HEK293T (cell line): Measurements from ENCODE around the gene NCS1.

Experiments
- ELF4 ChIP-seq: fragments of 450-650 bp; IDR thresholded peaks from 2 replicates; pipeline ENCODE4 v1.6.1; 2017; ENCODE audit warnings: antibody characterized with exemption
- HDGF ChIP-seq: fragments of 450-650 bp; IDR thresholded peaks from 2 replicates; pipeline ENCODE4 v1.6.1; 2017; ENCODE audit warnings: antibody characterized with exemption, borderline replicate concordance
- L3MBTL2 ChIP-seq: fragments of 450-650 bp; conservative IDR thresholded peaks from 2 replicates; pipeline ENCODE4 v1.6.1; 2016; ENCODE audit warnings: mild to moderate bottlenecking

DNA sequence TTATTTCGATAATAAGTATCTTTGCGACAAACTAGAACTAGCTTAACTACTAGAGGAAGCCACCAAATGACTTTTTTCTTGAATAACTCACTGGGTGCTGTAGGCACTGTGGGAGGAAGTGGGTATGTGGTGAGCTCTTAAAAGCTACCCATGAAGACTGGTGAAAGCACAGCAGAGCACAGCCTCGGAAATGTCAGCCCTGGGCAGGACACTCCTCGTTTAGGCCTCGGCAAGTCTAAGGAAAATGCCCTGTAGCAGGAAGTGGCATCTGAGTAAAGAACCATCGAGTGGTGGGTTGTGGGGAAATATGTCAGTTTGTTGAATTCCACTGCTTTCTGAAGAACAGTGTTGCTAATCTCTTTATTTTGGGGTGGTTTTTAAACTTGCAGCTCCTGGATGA is 44.0 kb upstream of the NCS1 start:
- TF ChIP-seq L3MBTL2 (no peak), ELF4 (no peak), HDGF (no peak)
